Measurements from ENCODE around the gene MNX1.

The MNX1 gene

DNA sequence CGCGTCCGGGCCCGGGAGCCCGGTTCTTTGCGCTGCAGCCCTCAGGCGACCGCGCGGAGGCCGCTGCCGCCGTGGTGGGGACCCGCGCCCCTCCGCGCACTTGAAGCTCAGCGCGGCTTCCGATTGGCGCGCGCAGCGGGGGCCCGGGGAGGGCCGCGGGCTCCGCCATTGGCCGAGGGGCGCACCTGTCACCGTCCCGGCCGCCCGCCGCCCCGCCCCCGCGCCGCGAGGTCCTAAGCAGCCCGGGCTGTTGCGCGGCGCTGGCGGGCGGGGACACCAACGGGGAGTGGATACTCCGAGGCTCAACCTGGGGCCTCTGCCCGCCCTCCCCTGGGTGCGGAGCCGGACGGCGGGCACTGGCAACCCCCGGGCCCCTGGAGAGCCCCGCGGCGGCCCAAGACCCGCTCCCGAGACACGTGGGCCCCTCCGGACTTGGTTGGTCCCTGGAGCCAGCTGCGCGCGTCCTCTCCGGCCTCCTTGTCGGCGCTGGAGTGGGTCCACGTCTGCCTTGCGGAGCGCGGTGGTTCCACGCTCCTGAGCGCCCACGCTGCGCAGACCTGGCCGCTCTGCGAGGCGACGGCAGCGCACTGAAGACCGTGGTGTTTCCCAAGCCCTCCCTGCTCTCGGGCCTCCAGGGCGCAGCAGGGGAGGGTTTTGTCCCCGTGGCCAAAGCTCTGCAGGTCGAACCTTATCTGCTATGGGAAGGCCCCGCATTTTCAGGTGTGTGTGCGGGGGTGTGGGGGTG lies at the start of gene MNX1:
Gene MNX1, minus strand, starts transcription at position 76 of the 745 bp plus-strand sequence. CDS start 313 bp downstream, outside the sequence.
- no peak within 1 kb of the TSS for H3K4me3 ChIP-seq (ENCODE audit: low read depth, low read length)
- TF ChIP-seq, protein P1, sequence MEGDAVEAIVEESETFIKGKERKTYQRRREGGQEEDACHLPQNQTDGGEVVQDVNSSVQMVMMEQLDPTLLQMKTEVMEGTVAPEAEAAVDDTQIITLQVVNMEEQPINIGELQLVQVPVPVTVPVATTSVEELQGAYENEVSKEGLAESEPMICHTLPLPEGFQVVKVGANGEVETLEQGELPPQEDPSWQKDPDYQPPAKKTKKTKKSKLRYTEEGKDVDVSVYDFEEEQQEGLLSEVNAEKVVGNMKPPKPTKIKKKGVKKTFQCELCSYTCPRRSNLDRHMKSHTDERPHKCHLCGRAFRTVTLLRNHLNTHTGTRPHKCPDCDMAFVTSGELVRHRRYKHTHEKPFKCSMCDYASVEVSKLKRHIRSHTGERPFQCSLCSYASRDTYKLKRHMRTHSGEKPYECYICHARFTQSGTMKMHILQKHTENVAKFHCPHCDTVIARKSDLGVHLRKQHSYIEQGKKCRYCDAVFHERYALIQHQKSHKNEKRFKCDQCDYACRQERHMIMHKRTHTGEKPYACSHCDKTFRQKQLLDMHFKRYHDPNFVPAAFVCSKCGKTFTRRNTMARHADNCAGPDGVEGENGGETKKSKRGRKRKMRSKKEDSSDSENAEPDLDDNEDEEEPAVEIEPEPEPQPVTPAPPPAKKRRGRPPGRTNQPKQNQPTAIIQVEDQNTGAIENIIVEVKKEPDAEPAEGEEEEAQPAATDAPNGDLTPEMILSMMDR (IDR thresholded peaks at IDR 0.05; ENCODE audit: low read depth, low read length) = no peak
- in situ Hi-C loops (cut with HindIII; ENCODE audit: low sequenced_read_pairs) = no loop called here
- no peak for DNase-seq (ENCODE audit: low read depth, low spot score)

DNA sequence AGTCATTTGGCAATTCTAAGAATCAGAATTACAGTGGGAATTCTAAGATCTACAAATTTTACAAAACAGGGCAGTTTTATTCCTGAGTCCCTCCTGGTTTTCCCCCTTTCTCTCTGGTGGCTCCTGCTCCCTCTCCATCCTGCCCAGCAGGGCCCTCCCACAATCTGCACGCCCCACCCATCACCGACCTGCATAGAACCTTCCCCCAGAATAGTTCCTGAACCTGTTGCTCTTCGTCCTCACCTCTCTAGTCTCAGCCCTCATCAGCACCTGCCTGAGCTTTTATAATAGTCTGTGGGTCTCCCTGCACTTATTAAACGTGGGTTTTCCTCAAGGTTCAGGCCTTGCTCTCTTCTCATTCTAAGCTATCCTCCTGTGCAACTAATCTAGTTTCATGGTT lies 49.1 kb upstream of the MNX1 start:
- TF ChIP-seq, protein P1 (IDR thresholded peaks at IDR 0.05; ENCODE audit: low read depth, low read length) = no peak
- in situ Hi-C loops (cut with HindIII; ENCODE audit: low sequenced_read_pairs) = no loop called here
- H3K4me3 ChIP-seq (ENCODE audit: low read depth, low read length) = no peak overlapping the region
- DNase-seq (ENCODE audit: low read depth, low spot score) = no peak

DNA sequence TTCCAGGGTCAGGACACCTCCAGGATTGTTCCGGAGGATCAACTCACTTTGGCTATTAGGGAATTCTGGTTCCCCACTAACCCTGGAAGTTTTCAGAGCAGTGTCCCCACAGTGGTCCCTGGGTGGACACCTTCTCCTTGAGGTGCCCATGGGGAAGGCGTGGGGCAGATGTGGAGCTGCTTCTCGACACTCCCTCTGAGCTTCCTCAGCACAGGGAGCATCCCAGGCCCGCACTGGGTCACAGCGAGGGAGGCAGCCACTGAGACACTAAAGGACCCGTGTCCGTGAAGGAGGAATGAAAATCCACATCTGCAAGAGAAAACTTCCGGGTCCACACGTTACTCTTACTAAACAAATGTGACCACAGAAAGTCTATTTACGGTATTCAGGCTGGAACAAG lies 48.2 kb upstream of the MNX1 start:
- in situ Hi-C loops (cut with HindIII; ENCODE audit: low sequenced_read_pairs) = no loop called here
- DNase-seq (ENCODE audit: low read depth, low spot score) = no peak
- TF ChIP-seq, protein P1 (IDR thresholded peaks at IDR 0.05; ENCODE audit: low read depth, low read length) = no peak
- no peak overlapping the region for H3K4me3 ChIP-seq (ENCODE audit: low read depth, low read length)

DNA sequence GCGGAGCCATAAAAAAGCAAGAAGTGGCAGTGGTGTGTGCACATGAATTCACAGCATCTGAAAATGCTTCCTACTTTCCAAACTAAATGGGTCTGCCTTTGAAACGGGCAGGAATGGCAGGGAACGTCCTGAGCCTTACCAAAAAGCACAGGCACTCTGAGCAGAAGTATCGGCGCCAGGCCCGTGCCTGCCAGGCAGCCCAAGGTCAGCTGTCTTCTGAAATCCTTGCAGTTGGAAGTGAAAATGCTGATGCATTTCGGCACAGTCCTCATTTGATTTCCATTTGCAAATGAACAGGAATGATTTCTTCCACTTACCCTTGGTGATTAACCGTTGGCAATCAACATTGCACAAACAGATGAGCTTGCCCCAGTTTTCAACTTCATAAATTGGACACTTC lies 47.6 kb upstream of the MNX1 start:
- in situ Hi-C loops (cut with HindIII; ENCODE audit: low sequenced_read_pairs) = no loop called here
- DNase-seq (ENCODE audit: low read depth, low spot score) = no peak
- no peak overlapping the region for H3K4me3 ChIP-seq (ENCODE audit: low read depth, low read length)
- TF ChIP-seq, protein P1 (IDR thresholded peaks at IDR 0.05; ENCODE audit: low read depth, low read length) = no peak

DNA sequence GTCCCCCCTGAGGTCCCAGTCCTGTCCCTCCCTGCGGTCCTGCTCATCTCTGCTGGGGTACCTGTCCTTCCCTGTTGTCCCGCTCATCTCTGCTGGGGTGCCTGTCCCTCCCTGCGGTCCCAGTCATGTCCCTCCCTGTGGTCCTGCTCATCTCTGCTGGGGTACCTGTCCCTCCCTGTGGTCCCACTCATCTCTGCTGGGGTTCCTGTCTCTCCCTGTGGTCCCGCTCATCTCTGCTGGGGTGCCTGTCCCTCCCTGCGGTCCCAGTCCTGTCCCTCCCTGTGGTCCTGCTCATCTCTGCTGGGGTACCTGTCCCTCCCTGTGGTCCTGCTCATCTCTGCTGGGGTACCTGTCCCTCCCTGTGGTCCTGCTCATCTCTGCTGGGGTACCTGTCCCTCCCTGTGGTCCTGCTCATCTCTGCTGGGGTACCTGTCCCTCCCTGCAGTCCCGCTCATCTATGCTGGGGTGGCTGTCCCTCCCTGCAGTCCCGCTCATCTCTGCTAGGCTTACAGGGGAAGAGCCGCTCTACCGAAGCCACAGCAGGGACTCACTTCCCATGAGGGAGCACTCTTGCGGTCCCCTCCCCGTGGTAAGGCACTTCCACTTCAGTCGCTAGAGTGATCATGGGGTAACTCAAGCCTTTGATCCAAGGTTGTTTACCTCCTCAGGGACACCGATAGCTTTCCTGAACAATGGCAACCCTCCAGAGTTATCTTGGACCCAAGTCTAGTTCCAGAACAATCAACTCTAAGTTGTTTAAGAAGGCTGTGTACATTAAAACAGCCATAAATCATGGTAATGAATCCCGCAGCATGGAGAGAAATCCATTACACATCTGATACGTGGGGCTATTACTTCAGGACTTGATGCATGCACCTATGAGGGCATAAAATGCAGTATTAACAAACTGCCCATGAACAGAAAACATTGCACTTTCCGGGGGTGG lies 46.8 kb upstream of the MNX1 start:
- in situ Hi-C loops (cut with HindIII; ENCODE audit: low sequenced_read_pairs) = no loop called here
- no peak overlapping the region for H3K4me3 ChIP-seq (ENCODE audit: low read depth, low read length)
- TF ChIP-seq, protein P1 (IDR thresholded peaks at IDR 0.05; ENCODE audit: low read depth, low read length) = no peak
- no peak for DNase-seq (ENCODE audit: low read depth, low spot score)

DNA sequence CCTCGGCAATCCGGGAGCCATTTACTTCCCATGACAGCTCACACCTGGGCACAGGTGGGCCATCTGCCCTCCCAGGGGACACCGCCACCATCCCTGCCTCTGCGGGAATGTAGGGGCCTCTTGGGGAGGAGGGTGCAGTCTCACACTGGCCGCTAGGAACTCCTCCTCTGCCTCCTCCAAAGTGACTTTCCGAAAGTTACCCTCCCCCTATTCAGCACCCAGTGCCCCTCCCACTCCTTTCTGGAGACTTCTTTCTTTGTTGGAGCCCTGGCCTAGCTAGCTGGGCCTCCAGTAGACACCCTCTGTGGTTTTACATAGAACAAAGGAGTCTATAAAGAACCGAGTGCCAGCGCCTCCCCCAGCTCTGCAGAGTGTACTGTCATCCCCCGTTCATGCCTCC lies 45.8 kb upstream of the MNX1 start:
- no peak for DNase-seq (ENCODE audit: low read depth, low spot score)
- TF ChIP-seq, protein P1 (IDR thresholded peaks at IDR 0.05; ENCODE audit: low read depth, low read length) = no peak
- in situ Hi-C loops (cut with HindIII; ENCODE audit: low sequenced_read_pairs) = no loop called here
- no peak overlapping the region for H3K4me3 ChIP-seq (ENCODE audit: low read depth, low read length)

All from astrocyte of the spinal cord (primary cell).